IMR-90 (cell line): ENCODE measurements around the gene NKAIN2.

Experiments used
- BHLHE40 ChIP-seq: fragments of 150-350 bp; IDR thresholded peaks from 2 replicates; pipeline ENCODE4 v1.6.1; 2016; ENCODE audit warnings: mild to moderate bottlenecking, low read depth, low read length
- POLR2A ChIP-seq: IDR thresholded peaks from 2 replicates; pipeline ENCODE4 v1.6.1; 2012; ENCODE audit warnings: mild to moderate bottlenecking, low read depth, low read length
- SMC3 ChIP-seq: fragments of 150-350 bp; IDR thresholded peaks from 2 replicates; pipeline ENCODE4 v1.6.1; 2016; ENCODE audit warnings: low read depth, mild to moderate bottlenecking, antibody characterized with exemption, low read length, moderate library complexity
- TF ChIP-seq, protein P1 (sequence below): conservative IDR thresholded peaks from 2 replicates; pipeline ENCODE4 v1.5.1; 2012; ENCODE audit warnings: mild to moderate bottlenecking, low read depth, low read length, improper control_type of control experiment

- TF ChIP-seq SMC3 (no peak), BHLHE40 (no peak), POLR2A (no peak)
- TF ChIP-seq, protein P1, sequence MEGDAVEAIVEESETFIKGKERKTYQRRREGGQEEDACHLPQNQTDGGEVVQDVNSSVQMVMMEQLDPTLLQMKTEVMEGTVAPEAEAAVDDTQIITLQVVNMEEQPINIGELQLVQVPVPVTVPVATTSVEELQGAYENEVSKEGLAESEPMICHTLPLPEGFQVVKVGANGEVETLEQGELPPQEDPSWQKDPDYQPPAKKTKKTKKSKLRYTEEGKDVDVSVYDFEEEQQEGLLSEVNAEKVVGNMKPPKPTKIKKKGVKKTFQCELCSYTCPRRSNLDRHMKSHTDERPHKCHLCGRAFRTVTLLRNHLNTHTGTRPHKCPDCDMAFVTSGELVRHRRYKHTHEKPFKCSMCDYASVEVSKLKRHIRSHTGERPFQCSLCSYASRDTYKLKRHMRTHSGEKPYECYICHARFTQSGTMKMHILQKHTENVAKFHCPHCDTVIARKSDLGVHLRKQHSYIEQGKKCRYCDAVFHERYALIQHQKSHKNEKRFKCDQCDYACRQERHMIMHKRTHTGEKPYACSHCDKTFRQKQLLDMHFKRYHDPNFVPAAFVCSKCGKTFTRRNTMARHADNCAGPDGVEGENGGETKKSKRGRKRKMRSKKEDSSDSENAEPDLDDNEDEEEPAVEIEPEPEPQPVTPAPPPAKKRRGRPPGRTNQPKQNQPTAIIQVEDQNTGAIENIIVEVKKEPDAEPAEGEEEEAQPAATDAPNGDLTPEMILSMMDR, result no peak
These were observed 500.3 kb downstream of the NKAIN2 start for GRCh38 chr6:124303971-124304370.
